ENCODE results near the gene ORM1.

ORM1 gene

GRCh38 chr9:114303571-114303970 lies 19.3 kb upstream of the ORM1 start:
- Histone ChIP-seq H3K4me2 (ENCODE audit: low read length) (no peak overlapping the region), H3K14ac (ENCODE audit: low read length) (no peak overlapping the region), H4K12ac (ENCODE audit: low read depth, low read length) (no peak overlapping the region), H2BK12ac (ENCODE audit: low read length) (no peak overlapping the region), H3K79me2 (ENCODE audit: control insufficient read depth, insufficient read depth, low read length, poor library complexity) (no peaks in the 10 kb centered on the region), H3K79me1 (ENCODE audit: low read length) (no peaks in the 10 kb centered on the region), H3K18ac (ENCODE audit: low read length) (no peak overlapping the region), H3K9me3 (ENCODE audit: insufficient read depth, low read depth, low read length) (no peaks in the 10 kb centered on the region), H4K8ac (ENCODE audit: low read depth, low read length) (no peak overlapping the region), H3K9ac (ENCODE audit: low read length) (no peak overlapping the region), H3K27ac (ENCODE audit: low read depth, low read length) (no peak overlapping the region), H2AK5ac (ENCODE audit: low read length) (no peak overlapping the region), H2BK5ac (ENCODE audit: low read depth, low read length, poor library complexity) (no peak overlapping the region), H2AFZ (ENCODE audit: insufficient read depth, low read length, poor library complexity) (no peak overlapping the region), H2BK120ac (ENCODE audit: insufficient read depth, low read length, poor library complexity) (no peak overlapping the region), H3K27me3 (ENCODE audit: insufficient read depth, low read length) (no peaks in the 10 kb centered on the region), H3K4me3 (ENCODE audit: low read depth, low read length) (no peak overlapping the region), H3K4ac (ENCODE audit: low read depth, low read length) (no peak overlapping the region), H3K23ac (ENCODE audit: low read length) (no peak overlapping the region), H4K91ac (ENCODE audit: low read depth, low read length) (no peak overlapping the region), H3K36me3 (ENCODE audit: control insufficient read depth in 1 of 2, insufficient read depth in 2 of 2, low read length in 2 of 2) (peaks cover 66 to 75% of the 10 kb centered on the region in 2 experiments), H3K4me1 (ENCODE audit: control insufficient read depth in 1 of 2, insufficient read depth in 2 of 2, low read length in 2 of 2) (peaks cover 0 to 3% of the 10 kb centered on the region in 2 experiments)
- no peak for DNase-seq
- WGBS (ENCODE audit: extremely low coverage, insufficient coverage, insufficient read length): no CpG with 5 or more reads among the region's 5 CpGs

GRCh38 chr9:114303977-114304376 lies 18.9 kb upstream of the ORM1 start:
- Histone ChIP-seq H3K36me3 (ENCODE audit: control insufficient read depth in 1 of 2, insufficient read depth in 2 of 2, low read length in 2 of 2) (peaks cover 69 to 78% of the 10 kb centered on the region in 2 experiments), H2BK120ac (ENCODE audit: insufficient read depth, low read length, poor library complexity) (no peak overlapping the region)
- no CpG with 5 or more reads among the region's 4 CpGs for WGBS (ENCODE audit: extremely low coverage, insufficient coverage, insufficient read length)

DNA sequence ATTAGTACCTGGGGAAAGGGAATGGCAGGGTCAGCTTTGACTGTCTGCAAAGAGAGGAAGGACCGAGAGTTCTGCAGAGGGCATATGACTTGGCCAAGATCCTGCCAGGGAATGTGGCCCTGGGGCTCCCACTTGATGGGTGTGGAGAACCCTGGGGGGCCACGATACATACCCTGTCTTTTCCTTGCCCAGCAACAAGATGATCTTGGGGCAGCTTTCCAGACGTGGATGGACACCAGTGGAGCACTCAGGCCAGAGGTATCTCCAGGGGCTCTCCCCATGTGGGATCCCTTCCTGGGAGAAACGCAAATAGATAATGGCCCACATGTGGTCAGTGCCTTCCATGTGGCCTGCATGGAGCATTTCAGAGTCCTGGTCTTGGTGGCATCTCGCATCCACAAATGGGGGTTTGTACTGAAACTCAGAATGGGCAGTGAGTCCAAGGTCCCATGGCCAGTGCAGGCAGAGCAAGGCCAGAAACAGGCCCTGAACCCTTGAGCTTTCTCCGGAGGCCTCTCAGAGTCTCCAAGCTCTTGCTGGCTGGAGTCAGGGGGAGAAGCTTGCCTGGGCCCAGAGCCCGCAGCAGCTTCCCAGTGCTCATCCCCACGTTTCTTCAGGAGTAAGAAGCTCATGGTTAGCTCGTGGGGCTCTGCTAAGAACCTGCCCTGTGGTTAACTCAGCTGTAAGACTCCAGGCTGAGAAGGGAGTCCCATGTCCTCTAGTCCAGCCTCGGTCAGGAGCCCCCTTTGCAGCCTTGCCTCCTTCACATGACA lies 18.3 kb upstream of the ORM1 start:
- H4K12ac ChIP-seq (ENCODE audit: low read depth, low read length): no peak overlapping the region
- H3K27me3 ChIP-seq (ENCODE audit: insufficient read depth, low read length): no peaks in the 10 kb centered on the region
- H3K79me2 ChIP-seq (ENCODE audit: control insufficient read depth, insufficient read depth, low read length, poor library complexity): no peaks in the 10 kb centered on the region
- H4K91ac ChIP-seq (ENCODE audit: low read depth, low read length): no peak overlapping the region
- no peak overlapping the region for H3K4ac ChIP-seq (ENCODE audit: low read depth, low read length)
- no peak overlapping the region for H3K18ac ChIP-seq (ENCODE audit: low read length)
- no peaks in the 10 kb centered on the region for H3K79me1 ChIP-seq (ENCODE audit: low read length)
- peaks cover 67 to 76% of the 10 kb centered on the region in 2 experiments for H3K36me3 ChIP-seq (ENCODE audit: control insufficient read depth in 1 of 2, insufficient read depth in 2 of 2, low read length in 2 of 2)
- no peak for DNase-seq
- H2AK5ac ChIP-seq (ENCODE audit: low read length): no peak overlapping the region
- no peak overlapping the region for H2BK120ac ChIP-seq (ENCODE audit: insufficient read depth, low read length, poor library complexity)
- no peak overlapping the region for H2BK12ac ChIP-seq (ENCODE audit: low read length)
- WGBS (ENCODE audit: extremely low coverage, insufficient coverage, insufficient read length): no CpG with 5 or more reads among the region's 10 CpGs
- H3K14ac ChIP-seq (ENCODE audit: low read length): no peak overlapping the region
- H3K23ac ChIP-seq (ENCODE audit: low read length): no peak overlapping the region
- H2BK5ac ChIP-seq (ENCODE audit: low read depth, low read length, poor library complexity): no peak overlapping the region
- H3K4me2 ChIP-seq (ENCODE audit: low read length): no peak overlapping the region
- H2AFZ ChIP-seq (ENCODE audit: insufficient read depth, low read length, poor library complexity): no peak overlapping the region
- no peak overlapping the region for H4K8ac ChIP-seq (ENCODE audit: low read depth, low read length)
- H3K9ac ChIP-seq (ENCODE audit: low read length): no peak overlapping the region
- no peak overlapping the region for H3K27ac ChIP-seq (ENCODE audit: low read depth, low read length)
- H3K4me3 ChIP-seq (ENCODE audit: low read depth, low read length): no peak overlapping the region
- no peaks in the 10 kb centered on the region for H3K4me1 ChIP-seq (ENCODE audit: control insufficient read depth in 1 of 2, insufficient read depth in 2 of 2, low read length in 2 of 2)
- H3K9me3 ChIP-seq (ENCODE audit: insufficient read depth, low read depth, low read length): no peaks in the 10 kb centered on the region

More at GRCh38 chr9:114303977-114304376, 18.9 kb upstream of the ORM1 start:
- H3K4me2 ChIP-seq (ENCODE audit: low read length): no peak overlapping the region
- H3K14ac ChIP-seq (ENCODE audit: low read length): no peak overlapping the region
- no peak overlapping the region for H2AFZ ChIP-seq (ENCODE audit: insufficient read depth, low read length, poor library complexity)
- H2AK5ac ChIP-seq (ENCODE audit: low read length): no peak overlapping the region
- H2BK12ac ChIP-seq (ENCODE audit: low read length): no peak overlapping the region
- no peak overlapping the region for H4K91ac ChIP-seq (ENCODE audit: low read depth, low read length)
- H3K27ac ChIP-seq (ENCODE audit: low read depth, low read length): no peak overlapping the region
- no peak overlapping the region for H4K8ac ChIP-seq (ENCODE audit: low read depth, low read length)
- H3K9ac ChIP-seq (ENCODE audit: low read length): no peak overlapping the region
- DNase-seq: peak; percentile 38 to 44
- H2BK5ac ChIP-seq (ENCODE audit: low read depth, low read length, poor library complexity): no peak overlapping the region
- no peak overlapping the region for H3K4me3 ChIP-seq (ENCODE audit: low read depth, low read length)
- no peaks in the 10 kb centered on the region for H3K27me3 ChIP-seq (ENCODE audit: insufficient read depth, low read length)
- peaks cover 0 to 3% of the 10 kb centered on the region in 2 experiments for H3K4me1 ChIP-seq (ENCODE audit: control insufficient read depth in 1 of 2, insufficient read depth in 2 of 2, low read length in 2 of 2)
- no peaks in the 10 kb centered on the region for H3K79me1 ChIP-seq (ENCODE audit: low read length)
- H3K23ac ChIP-seq (ENCODE audit: low read length): no peak overlapping the region
- no peaks in the 10 kb centered on the region for H3K9me3 ChIP-seq (ENCODE audit: insufficient read depth, low read depth, low read length)
- H3K79me2 ChIP-seq (ENCODE audit: control insufficient read depth, insufficient read depth, low read length, poor library complexity): no peaks in the 10 kb centered on the region
- H3K4ac ChIP-seq (ENCODE audit: low read depth, low read length): no peak overlapping the region
- H3K18ac ChIP-seq (ENCODE audit: low read length): no peak overlapping the region
- H4K12ac ChIP-seq (ENCODE audit: low read depth, low read length): no peak overlapping the region

DNA sequence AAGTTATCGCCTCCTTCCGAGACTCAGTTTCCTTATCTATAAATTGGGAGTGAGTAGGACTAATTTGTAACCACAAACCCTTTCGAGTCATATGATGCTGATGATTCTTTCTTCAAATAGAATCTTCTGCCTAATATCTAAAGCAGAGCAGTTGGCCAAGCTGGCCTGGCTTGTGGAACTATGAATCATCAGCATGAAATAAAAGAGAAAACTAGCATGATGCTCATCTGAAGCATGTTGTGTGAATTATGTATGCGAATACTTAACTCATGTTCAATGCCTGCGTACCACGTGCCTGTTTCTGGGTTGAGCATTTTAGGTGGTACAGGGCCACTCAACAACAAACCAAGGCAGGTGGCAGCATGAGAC lies 15.0 kb upstream of the ORM1 start:
- no peak overlapping the region for H3K4me2 ChIP-seq (ENCODE audit: low read length)
- H3K4ac ChIP-seq (ENCODE audit: low read depth, low read length): no peak overlapping the region
- no peaks in the 10 kb centered on the region for H3K79me2 ChIP-seq (ENCODE audit: control insufficient read depth, insufficient read depth, low read length, poor library complexity)
- no peaks in the 10 kb centered on the region for H3K4me1 ChIP-seq (ENCODE audit: control insufficient read depth in 1 of 2, insufficient read depth in 2 of 2, low read length in 2 of 2)
- H2BK5ac ChIP-seq (ENCODE audit: low read depth, low read length, poor library complexity): no peak overlapping the region
- no peak for DNase-seq
- no peak overlapping the region for H3K4me3 ChIP-seq (ENCODE audit: low read depth, low read length)
- H4K91ac ChIP-seq (ENCODE audit: low read depth, low read length): no peak overlapping the region
- H4K12ac ChIP-seq (ENCODE audit: low read depth, low read length): no peak overlapping the region
- H3K36me3 ChIP-seq (ENCODE audit: control insufficient read depth in 1 of 2, insufficient read depth in 2 of 2, low read length in 2 of 2): peaks cover 52 to 57% of the 10 kb centered on the region in 2 experiments
- no peak overlapping the region for H2BK120ac ChIP-seq (ENCODE audit: insufficient read depth, low read length, poor library complexity)
- no peak overlapping the region for H2AFZ ChIP-seq (ENCODE audit: insufficient read depth, low read length, poor library complexity)
- WGBS (ENCODE audit: extremely low coverage, insufficient coverage, insufficient read length): no CpG with 5 or more reads among the region's 6 CpGs
- H3K79me1 ChIP-seq (ENCODE audit: low read length): no peaks in the 10 kb centered on the region
- H2AK5ac ChIP-seq (ENCODE audit: low read length): no peak overlapping the region
- H3K9me3 ChIP-seq (ENCODE audit: insufficient read depth, low read depth, low read length): peaks cover 4% of the 10 kb centered on the region
- no peak overlapping the region for H3K18ac ChIP-seq (ENCODE audit: low read length)
- H4K8ac ChIP-seq (ENCODE audit: low read depth, low read length): no peak overlapping the region
- no peak overlapping the region for H3K14ac ChIP-seq (ENCODE audit: low read length)
- H3K27me3 ChIP-seq (ENCODE audit: insufficient read depth, low read length): no peaks in the 10 kb centered on the region
- H3K23ac ChIP-seq (ENCODE audit: low read length): no peak overlapping the region
- H2BK12ac ChIP-seq (ENCODE audit: low read length): no peak overlapping the region
- no peak overlapping the region for H3K27ac ChIP-seq (ENCODE audit: low read depth, low read length)
- no peak overlapping the region for H3K9ac ChIP-seq (ENCODE audit: low read length)
